CD4-positive, alpha-beta T cell treated with Interleukin-17A for 4 hours (primary cell): Measurements from ENCODE around the gene MORN2.

ENCODE experiments used
- DNase-seq: peaks from one replicate; pipeline ENCODE4 v3.0.0-alpha.2; 2020; ENCODE audit warnings: mixed read lengths

Gene MORN2

DNA sequence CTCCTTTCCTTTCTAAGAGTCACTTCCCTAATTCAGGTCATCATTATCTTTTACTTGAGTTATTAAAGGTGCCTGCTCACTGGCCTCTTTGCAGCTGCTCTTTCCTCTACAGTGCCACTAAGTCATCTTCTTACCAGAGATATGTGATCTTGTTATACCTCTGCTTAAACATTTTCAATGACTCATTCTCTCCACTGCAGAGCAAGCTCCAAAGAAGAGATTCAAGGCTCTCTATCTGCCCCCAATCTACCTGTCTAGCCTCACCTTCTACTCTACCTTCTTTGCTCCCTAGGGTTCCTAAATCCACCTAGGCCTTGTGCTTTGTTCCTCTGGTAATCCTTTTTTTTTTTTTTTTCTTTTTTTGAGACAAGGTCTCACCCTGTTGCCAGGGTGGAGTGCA lies 17.0 kb downstream of the MORN2 start:
- DNase-seq, result no peak

DNA sequence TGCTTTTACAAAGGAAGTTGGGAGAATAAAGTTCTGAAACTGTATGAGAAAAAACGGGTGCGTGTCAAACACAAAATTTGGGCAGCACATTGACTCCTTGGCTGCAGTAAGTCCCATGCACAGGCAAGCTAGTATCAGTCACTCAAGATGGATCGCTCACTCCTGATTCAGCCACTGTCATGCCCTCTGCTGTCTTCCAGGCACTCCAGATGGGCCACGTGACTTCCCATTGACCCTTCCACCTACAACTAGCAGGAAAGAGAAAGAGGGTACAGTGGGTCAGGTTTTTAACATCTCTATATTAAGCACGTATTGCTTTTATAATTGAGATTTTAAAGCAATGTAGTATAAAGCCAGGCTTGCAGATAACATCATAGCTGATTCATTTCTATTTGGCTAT lies 22.5 kb downstream of the MORN2 start:
- DNase-seq, result no peak

DNA sequence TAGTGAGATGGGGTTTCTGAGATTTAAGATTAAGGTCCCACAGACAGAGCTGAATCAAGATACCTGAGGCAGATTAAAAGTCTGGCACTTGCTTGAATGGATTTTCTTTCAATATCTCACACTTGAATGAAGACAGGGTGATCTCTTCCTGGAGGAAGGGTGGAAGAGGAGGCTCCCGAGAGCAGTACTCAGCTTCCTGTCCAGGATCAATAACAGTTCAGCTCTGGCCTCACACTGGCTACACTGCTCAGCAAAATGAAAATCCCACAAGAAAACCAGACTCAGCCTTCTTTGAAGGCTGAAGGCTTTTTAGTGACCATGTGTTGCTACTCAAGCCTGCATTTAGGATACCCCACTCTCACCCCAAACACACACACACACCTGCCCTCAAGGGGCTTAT lies 24.9 kb downstream of the MORN2 start:
- no peak for DNase-seq

DNA sequence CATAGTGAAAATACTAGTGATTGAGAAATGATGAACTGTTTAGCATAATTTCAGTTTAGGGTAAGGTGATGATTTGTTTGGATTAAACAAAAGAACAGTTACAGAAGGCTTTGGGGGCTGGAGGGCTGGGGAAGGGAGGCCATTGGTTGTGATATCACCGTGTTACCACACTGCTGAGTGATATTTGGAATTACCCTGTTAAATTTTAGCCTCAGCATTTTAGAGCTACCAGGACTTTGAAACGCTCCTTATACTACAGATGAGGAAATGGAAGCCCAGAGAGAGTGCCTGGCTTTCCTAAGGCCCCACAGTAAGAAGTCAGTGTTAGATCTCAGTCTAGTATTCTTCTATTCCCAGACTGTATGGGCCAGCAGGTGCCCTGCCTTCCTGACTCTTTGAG lies 29.5 kb downstream of the MORN2 start:
- DNase-seq, result no peak

DNA sequence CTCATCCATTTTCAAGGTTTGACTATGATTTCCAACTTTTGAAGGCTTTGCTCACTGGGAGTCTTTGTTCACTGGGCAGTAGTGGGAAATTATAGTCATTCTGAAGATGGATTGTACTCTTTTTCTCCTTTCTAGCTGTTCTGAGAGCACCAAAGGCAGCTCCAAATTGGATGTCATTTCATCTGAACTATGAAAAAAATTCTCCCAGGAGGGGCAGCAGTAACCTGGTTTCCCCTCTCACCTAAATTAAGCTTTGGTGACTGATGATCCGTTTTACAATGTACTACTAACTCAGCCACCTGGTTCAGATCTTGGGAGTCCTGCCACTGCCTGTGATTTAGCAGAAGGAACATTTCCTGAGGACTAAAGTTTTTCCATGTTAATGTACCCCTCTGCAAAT lies 31.5 kb downstream of the MORN2 start:
- no peak for DNase-seq

DNA sequence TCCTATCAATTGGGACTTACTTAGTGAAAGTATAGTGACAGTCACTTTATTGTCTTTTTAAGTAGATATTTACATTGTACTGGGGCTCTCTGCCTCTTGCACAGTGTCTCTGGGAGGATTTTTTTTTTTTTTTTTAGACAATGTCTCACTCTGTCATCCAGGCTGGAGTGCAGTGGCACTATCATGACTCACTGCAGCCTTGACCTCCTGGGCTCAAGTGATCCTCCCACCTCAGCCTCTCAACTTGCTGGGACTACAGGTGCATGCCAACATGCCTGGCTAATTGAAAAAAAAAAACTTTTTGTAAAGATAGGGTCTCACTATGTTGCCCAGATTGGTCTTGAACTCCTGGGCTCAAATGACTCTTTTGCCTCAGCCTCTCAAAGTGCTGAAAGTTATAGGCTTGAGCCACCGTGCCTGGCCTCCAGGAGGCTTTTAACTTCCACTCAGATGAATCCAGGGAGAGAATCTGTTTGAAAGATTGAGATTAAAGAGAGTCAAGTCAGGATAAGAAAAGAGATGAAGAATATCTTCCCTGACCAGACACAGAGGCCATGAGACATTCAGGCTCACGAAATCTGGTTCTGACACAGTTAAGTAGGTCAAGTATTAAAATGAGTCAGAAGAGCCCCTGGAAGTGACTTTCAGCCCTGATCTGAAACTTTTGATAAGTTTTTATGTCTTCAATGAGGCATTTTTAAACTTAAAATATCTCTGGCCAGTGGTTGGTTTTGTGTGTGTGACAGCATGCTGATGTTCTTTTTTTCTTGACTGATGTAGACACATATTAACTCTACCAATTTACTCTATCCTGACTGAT lies 32.2 kb downstream of the MORN2 start:
- no peak for DNase-seq

DNA sequence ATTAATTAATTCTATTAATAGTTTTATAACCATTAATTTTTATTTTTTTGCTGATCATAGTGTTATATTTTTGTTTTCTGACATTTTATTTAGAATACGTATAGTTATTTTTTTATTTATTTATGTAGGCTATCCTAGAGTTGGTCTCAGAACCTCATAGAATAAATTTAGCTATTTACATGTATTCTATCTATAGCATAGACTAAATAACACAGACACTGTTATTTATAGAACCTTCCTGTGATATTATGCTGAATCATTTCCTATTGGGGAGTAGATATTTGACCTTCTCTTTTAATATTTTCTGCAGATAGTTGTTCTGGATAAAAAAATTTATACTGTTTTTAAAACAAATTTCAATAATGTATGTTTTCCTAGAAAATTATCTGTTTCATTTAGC lies 34.1 kb downstream of the MORN2 start:
- no peak for DNase-seq

DNA sequence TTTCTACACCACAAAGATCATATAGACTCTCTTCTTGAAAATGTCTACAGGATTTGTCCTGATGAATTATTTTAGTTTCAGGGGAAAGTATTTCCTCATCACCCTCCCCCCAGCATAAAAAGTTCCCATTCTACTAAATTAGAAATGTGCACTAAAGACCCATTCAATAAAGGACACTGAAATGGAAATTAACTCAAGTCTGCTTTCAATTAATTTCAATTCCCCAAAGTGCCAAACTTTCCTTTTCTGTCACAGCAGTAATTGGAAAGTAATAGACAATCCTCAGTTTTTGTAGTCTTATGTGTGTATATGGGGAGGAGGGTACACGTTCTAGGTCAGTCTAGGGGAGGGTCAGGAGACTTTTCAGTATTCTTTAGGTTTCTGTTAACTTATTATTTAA lies 35.4 kb downstream of the MORN2 start:
- DNase-seq, result no peak

DNA sequence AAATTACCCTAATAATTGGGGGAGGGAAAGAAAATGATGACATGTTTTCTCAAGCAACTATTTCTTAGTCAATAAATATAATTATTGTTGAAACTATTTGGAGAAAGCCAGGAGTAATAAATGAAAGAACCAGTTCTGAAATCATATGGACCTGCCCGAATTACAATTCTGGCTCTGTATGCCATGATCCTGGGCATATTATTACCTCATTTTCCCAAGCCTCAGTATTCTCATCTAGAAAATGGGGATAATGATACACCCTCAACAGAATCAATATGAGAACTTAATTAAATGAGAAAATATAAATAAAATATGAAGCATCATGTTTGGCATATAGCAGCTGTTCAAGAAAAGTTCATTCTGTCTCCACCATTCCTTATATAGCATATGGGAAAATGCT lies 36.8 kb downstream of the MORN2 start:
- no peak for DNase-seq

DNA sequence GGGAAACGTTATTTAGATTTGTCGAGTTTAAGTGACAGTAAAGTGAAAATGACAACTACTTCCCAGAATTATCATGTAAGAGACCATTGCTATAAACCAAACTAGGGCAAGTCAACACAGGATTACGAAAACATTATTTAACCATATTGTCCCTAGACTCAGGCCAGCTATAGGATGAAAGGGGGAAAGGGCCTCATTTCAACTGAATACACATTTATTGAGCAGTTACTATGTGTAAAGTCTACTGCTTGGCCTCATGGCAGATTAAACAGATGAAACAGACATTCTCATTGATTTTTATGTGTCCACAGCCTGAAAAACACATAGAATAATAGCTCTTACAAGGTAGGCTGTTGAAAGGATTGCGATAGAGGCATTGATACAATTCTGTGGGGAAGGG lies 46.6 kb downstream of the MORN2 start:
- no peak for DNase-seq

DNA sequence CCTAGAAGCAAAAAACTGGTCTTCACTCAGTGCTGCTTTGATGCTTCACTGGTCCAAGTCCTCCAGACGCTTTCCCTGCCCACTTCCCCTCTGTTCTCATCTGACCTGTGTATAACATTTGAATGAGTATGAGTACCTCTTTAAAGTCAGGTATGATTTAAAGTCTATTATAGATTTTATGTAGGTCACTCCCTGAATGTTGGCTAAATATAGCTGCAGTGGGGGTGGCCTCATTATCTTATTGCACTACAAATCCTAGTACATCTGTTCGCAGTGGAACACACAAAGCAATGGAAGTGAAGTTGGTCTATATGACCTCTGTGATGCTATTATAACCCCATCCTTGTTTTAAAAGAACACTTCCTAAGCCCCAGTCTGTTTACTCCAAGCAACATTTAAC lies 47.1 kb downstream of the MORN2 start:
- no peak for DNase-seq

DNA sequence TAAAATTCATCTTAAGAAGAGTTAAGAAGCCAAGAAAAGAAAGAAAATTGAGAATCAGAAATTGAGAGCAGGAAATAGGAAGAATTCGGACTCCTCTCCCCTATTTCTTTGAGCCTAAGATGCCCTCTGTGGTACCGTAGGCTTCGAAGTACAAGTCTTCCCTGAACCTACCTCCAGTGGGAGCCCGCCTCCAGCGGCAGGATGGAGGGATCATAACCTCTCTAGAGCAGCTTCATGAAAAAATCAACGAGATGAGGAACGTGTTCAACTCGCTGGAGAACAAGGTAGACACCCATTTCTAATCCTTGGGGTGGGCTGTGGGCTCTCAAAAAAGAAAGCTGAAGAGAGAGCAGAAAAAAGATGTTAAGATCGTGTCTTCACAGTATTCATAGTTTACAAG lies 50.2 kb downstream of the MORN2 start:
- no peak for DNase-seq

DNA sequence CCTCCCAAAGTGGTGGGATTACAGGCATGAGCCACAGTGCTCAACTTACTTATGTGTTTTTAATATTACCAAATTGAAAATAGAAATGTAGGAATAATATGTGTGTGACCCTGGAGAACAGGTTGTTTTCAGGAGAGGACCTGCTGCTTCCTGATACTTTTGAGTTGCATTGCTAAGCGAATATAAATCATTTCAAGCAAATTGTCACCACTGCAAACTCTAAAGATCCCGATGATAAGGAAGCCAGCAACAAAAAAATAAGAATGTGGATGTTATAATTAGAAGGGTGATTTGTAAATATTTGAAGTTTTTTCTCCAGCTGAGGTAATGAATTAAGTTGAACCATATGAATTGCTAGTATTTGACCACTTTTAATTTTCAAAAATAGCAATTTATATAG lies 54.8 kb downstream of the MORN2 start:
- no peak for DNase-seq
